CD4-positive, alpha-beta T cell treated with Interleukin-15 for 1 hour (primary cell): ENCODE results near the gene TMEM39B.
"Not testable (repeated sequence)": the region's sequence is repeated elsewhere in the genome, so short reads cannot be mapped to it uniquely, and the experiment has no call there.

Experiments used
- DNase-seq: peaks from one replicate; pipeline ENCODE4 v3.0.0-alpha.2; 2020

The TMEM39B gene

DNA sequence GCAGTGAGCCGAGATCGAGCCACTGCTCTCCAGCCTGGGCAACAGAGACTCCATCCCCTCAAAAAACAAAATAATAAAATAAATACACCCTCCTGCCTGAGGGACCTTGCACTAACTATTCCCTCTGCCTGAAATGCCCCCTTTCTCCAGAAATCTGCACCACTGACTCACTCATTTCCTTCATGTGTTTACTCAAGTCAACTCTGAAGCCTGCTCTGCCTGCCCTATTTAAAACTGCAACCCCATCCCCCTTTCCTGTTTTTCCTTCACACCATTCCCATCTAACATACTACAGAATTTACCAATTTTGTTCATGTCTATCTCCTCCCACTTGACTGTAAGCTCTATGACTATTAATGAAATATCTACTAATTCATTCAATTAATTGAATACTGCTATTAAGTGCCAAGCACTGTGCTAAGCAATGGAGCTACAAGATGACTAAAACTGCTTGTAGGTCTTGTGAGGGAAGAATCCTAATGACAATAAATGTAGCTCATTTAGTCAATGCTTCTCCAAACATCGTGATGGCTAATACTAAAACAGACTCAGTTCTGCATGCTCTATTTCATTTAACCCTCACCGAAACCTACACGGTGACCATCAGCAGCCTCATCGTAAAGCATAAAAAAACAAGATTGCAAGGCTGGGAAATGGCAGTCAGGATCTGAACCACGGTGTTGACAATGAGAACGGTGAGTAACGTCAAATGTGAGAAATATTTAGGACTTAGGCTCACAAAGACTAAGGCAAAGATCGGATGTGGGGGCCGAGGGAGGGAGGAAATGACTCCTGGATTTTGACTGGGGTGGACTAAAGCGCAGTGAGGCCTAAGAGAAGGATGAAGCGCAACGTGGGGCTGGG lies 749 bp upstream of the TMEM39B start:
- no peak for DNase-seq

DNA sequence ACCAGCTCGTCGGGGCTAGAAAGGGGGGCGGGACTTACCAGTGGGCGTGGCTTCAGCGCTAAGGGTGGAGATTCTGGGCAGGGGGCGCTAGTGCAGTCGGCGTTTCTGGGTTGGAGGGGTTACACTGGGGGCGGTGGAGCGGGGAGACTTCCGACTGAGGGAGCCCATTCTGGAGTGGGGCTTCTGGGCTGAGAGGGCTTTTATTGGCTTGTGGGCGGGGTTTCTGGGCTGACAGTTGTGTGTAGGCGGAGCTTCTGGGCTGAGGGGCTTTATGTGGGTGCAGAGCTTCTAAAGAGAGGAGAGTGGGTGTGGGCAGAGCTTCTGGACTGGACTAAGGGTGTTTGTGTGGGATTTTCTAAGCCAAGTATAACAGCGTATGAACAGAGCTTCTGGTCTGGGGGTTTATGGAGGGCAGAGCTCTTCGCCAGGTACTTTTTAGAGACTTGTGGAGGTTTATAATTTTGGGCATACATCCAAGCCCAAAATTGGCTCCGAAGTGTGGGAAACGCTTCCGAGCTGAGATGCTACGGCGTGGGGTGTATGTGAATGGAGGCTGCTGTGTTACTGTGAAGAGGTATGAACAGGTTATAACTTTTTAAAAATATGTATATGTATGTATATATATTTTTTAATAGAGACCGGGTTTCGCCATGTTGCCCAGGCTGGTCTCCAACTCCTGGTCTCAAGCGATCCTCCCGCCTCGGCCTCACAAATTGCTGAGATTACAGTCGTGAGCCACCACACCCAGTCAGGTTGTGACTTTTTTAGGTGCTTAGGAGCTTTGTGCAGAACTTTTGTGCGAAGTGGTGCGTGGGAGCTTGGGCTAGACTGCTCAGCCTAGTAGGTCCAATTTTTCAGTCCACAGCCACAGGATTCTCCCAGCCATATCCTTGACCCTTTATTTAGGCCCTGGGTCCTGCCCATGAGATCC lies 825 bp downstream of the TMEM39B start:
- no peak for DNase-seq

DNA sequence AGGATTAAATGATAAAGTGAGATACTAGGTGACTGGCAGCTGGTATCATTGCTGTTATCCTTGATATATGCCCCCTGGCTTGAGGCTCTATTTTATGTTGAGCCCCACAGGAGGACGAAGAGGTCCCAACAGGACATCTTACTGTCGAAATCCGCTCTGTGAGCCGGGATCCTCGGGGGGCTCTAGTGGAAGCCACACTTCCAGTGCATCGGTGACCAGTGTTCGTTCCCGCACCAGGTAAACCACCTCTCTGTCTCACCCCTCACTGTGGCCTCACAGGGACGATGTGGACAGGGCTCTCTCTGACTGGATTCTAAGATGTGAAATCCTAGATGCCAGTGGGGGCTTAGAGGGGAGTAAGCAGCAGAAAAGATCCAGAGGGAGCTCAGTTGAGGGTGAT lies 2.1 kb downstream of the TMEM39B start:
- no peak for DNase-seq

DNA sequence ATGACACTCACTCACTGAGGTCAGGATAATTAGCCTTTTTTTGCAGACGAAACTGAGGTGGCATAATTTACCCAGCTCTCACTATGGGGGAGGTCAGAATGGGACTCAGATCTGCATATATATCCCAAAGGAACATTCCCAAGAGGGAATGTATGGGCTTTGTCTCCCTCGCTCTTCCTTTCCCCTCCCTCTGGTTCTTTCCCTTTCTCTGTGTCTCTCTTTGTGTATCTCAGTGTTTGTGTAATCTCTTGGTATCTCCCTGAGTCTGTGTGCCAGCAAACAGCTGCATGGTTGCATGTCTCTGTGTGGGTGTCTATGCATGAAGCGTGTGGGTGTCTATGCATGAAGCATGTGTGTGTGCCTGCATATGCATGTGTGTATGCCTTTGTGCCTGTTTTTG lies 4.7 kb downstream of the TMEM39B start:
- DNase-seq, result no peak

DNA sequence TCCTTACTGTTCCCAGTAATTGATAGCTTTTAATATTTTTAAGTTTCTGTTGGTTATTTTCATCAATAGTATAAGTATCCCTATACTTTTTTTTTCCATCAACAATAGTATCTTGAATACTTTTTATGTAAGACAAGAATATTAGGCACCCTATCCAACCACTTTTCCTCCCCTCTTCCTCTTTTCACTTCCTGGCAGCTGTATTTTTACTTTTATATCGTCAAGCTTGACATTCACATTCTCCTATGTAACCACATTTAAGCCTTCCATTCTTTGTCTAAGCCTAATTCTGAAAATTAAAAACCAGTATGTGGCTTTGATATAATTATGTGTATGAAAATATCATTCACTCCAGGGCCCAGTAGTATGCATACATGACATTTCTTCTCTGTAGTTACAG lies 9.3 kb downstream of the TMEM39B start:
- no peak for DNase-seq

DNA sequence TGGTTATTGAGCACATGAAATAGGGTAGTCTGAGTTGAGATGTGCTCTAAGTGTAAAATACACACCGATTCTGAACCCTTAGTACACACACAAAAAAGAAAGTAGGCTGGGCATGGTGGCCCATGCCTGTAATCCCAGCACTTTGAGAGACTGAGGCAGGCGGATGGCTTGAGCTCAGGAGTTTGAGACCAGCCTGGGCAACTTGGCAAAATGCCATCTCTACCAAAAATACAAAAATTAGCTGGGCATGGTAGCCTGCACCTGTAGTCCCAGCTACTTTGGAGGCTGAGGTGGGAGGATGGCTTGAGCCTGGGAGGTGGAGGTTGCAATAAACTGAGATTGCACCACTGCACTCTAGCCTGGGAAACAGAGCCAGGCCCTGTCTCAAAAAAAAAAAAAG lies 13.6 kb downstream of the TMEM39B start:
- DNase-seq, result not testable (repeated sequence)

DNA sequence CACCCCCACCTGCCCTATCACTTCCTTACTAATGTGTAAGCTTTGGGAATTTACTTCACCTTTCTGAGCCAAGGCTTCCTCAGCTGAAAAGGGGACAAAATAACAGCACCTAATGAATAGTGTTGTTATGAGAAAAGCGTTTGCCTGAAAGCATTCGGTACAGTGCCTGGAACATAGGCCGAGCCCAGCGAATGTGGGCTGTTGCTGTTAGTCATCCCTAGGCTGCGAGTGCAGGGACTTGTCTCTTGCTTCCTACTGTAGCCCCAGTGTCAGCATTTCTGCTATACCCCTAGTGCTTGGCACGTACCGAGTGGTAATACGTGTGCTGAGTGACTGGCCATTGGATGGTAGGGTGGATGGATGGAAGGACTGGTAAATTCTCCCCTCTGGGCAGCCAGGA lies 18.4 kb downstream of the TMEM39B start:
- no peak for DNase-seq

DNA sequence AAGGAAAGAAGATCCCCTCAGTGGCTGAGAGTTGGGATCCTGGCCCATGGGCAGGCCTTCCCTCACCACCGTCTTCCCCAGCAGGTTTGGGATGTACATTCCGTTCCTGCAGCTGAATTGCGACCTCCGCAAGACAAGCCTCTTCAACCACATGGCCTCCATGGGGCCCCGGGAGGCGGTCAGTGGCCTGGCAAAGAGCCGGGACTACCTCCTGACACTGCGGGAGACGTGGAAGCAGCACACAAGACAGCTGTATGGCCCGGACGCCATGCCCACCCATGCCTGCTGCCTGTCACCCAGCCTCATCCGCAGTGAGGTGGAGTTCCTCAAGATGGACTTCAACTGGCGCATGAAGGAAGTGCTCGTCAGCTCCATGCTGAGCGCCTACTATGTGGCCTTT lies 18.9 kb downstream of the TMEM39B start:
- DNase-seq, result no peak

DNA sequence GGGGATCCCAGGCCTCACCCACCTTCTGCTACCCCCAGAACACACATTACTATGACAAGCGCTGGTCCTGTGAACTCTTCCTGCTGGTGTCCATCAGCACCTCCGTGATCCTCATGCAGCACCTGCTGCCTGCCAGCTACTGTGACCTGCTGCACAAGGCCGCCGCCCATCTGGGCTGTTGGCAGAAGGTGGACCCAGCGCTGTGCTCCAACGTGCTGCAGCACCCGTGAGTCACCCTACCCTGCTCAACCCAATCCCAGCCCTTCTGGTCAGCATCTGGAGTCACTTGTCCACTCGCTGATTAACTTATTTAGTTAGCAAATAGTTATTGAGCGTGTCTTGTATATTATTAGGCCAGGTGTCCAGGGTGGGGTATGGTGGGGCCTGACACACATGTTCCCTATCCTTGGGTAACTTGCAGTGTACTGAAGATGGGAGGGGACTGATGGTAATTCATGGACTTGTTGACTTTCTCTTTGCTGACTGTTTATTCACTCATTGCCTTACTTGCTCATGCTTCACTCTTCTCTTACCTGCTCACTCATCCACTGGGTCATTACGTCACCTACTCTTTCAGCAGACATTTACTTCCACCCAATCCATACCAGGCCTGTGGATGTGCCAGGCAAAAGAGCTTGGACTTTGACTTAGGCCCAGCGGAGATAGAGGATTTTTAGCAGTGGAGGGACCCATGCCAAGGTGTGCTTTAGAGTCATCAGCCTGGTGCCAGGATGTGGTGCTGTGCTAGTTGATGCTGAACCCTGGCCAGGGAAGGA lies 22.2 kb downstream of the TMEM39B start:
- no peak for DNase-seq

DNA sequence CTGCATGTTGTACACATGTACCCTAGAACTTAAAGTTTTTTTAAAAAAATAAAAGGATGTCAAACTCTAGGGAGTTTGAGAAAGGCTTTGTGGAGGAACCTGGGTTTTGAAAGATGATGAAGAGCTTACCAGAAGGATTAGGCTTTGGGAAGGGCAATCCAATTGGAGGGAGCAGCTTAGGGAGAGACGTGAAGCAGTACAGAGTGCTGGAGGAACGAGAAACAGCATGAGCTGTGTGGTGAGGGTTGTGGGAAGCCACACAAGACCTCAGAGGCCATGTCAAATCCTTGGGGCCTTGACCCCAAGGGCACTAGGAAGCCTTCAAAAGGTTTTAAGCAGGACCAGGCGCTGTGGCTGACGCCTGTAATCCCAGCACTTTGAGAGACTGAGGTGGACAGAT lies 26.7 kb downstream of the TMEM39B start:
- no peak for DNase-seq

DNA sequence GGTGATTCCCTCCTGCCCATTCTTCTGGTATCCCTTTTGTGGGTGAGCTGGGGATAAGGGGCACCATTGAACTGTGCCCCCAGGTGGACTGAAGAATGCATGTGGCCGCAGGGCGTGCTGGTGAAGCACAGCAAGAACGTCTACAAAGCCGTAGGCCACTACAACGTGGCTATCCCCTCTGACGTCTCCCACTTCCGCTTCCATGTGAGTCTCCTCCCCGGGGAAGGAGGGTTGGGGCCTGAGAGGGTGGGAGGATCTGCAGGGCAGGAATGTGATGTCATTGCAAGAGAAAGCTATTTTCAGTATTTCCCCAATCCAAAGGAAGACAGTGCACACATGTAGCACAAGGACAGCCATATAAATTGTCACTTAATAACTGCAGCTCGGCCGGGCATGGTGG lies 27.6 kb downstream of the TMEM39B start:
- no peak for DNase-seq

DNA sequence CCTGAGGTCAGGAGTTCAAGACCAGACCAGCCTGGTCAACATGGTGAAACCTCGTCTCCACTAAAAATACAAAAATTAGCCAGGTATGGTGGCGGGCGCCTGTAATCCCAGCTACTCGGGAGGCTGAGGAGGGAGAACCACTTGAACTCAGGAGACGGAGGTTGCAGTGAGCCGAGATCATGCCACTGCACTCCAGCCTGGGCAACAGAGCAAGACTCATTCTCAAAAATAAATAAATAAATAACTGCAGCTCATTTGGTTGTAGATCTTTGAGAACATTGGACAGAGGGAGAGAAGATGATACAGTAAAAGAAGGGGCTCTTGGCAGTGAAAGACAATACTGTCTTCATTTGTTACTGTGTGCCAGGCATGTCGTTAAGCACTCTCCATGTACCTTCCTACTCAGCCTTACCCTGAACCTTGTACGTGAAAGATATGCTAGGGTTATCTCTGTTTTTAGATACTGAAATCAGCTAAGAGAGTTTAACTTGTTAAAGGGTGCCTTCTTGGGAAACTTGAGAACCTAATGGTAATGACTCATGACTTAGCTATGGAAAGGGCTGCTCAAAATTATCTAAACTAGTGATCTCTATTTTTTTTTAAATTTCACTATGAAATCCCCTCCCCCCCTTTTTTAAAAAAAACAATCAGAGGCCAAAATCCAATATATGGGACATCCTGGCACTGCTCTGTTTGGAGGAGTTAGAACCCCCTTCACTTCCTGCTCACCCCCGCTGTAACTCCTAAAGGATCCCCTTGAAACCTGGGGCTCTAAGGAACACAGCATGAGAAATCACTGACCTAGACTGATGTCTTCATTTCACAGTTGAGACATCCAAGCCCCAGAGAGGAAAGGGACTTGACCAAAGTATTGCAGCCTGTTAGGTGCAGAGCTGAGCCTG lies 28.3 kb downstream of the TMEM39B start:
- no peak for DNase-seq

DNA sequence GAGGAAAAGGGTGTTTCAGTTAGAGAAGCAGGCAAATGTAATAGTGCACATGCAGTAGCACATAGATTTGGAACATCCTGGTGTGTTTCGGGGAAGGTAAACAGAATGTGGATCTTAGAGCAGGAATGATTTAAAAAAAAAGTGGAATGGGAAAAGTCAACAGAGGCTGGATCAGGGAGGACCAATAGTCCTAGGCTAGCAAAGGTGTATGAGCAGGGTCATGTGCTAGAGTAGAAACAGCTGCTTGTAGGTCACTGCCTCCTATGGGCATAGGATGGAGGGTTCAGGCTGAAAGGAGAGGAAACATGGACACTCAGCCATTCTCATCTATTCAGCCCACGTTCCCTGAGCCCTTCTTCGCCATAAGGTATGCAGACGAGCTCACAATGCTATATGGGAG lies 31.4 kb downstream of the TMEM39B start:
- no peak for DNase-seq

DNA sequence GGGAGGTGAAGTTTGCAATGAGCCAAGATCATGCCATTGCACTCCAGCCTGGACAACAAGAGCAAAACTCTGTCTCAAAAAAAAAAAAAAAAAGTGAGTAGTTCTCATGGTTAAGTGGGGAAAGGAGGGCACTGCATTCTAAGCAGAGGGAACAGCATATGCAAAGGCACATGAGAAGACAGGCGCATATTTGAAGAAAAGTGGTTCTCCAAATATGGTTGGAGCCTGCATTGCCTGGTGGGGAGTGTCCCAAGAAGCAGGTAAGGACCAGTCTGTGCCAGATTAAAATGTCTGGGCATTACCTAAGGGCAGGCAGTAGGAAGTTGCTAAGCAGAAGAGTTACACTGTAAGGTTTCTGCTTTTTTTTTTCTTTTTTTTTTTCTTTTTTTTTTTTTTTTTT lies 32.6 kb downstream of the TMEM39B start:
- DNase-seq, result no peak

DNA sequence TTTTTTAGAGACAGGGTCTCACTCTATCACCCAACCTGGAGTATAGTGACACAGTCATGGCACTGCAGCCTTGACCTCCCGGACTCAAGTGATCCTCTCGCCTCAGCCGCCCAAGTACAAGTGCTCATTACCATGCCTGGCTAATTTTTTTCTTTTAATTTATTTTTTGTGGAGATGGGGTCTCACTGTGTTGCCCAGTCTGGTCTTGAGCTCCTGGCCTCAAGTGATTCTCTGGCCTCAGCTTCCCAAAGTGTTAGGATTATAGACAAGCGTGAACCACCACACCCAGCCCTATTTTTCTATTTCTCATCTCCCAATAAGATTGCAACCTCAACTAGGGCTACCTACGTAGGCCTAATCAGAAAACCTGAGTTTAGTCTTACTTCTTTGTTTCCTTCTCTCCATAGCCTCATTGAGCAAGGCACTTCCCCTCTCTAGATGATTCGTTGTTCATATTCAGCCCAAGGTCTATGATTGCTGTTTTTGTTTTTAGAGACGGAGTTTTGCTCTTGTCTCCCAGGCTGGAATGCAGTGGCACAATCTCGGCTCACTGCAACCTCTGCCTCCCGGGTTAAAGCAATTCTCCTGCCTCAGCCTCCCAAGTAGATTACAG lies 34.0 kb downstream of the TMEM39B start:
- DNase-seq, result no peak

DNA sequence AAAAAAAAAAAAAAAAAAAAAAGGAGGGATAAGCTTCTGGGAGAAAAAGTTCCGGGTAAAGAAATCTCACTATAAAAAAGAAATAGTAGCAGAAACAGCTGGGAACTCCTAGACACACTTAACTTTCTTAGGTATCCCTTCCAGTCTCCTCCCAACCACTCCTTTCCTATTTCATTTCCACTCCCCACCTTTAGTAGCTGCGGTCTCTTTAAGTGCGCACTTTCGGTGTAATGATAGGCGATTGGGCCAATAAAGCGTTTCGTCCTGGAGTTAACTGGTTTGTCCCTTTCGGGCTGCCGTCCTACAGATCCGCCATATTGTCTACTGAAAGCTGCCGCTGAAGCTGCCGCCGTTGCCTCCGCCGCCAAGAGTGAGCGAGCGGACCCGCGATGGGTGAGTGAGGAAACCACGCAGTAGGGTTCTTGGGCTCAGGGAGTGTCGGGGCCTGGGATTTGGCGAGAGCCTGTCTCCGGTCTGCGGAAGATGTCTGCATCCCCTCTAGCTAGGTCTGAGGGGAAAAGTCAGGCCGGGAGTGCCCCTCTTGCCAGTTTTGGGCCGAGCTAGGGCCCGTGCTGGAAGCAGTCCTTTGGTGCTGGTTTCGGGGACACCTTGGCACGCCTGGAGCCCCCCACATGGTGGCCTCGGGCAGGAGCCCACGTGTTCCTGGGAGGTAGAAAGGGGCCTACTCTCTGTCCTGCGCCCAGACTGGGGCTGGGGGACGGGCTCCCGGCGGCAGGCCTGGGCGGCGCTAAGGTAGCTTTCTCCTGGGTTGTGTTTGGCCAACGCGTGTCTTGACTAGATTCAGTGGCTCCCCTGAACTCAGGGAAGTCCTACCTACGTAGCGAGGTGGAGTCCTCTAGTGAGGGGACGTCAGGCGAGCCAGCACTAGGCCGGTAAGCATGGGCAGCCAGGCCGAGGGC lies 35.3 kb downstream of the TMEM39B start, which contains the start of gene KPNA6:
Gene KPNA6, plus strand, starts transcription at position 315 of the 920 bp plus-strand sequence. Its CDS starts 75 bp downstream, at position 390.
- peak; percentile 93 for DNase-seq

DNA sequence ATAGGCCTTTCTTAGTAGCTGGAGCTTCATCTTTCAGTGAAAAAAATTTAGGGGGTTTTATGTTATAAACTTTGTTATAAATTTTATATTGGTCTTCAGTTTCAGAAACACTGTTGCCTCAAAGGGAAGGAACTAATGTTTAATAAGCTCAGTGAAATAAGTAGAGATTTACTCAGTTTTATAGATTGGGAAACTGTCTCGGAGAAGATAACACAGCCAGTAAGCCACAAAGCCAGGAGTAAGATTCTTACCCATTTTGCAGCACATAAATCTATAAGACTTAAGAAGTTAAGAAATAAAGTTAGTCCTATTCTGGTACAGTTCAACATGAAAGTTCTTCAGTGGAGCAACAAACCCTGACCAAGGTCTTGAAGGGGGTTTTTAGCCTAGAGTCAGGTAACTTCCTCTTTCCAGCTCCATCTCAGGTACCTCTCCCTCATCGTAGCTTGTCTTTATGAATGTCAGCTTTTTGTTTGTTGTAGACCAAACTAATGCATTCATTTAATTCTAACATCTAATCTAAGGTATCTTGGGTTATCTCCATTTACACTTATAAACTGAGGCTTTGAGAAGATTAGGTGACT lies 38.4 kb downstream of the TMEM39B start:
- no peak for DNase-seq

DNA sequence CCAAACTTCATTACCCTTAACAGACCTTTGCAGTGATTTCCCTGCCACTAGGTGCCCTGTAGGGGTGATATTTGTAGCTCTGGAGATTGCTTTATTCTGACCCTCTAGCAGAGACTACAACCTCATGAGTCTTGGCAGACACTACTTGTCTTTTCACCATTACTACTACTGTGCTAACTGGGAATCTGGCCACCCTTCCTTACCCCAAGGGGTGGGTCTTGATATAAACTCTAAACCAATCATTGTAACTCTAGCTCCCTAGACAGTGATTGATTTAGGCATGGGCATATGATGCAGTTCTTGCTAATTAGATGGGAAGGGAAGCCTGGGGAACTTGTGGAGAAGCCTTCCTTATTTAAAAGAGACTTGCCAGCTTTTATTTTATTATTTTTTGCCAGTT lies 39.0 kb downstream of the TMEM39B start:
- no peak for DNase-seq

DNA sequence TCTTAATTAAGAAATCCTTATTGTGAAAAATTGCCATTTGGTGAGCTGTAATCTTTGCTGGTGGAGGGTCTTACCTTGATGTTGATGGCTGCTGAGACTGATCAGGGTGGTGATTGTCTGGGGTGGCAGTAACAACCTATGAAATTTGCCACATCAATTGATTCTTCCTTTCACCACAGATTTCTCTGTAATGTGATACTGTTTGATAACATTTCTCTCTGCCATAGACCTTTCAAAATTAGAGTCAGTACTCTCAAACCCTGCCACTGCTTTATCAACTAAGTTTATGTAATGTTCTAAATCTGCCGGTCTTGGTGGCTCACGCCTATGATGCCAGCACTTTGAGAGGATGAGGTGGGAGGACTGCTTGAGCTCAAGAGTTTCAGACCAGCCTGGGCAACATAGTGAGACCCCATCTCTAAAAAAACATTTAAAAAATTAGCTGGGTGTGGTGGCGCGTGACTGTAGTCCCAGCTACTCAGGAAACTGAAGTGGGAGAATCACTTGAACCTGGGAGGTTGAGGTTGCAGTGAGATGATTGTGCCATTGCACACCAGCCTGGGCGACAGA lies 40.2 kb downstream of the TMEM39B start:
- DNase-seq, result no peak

DNA sequence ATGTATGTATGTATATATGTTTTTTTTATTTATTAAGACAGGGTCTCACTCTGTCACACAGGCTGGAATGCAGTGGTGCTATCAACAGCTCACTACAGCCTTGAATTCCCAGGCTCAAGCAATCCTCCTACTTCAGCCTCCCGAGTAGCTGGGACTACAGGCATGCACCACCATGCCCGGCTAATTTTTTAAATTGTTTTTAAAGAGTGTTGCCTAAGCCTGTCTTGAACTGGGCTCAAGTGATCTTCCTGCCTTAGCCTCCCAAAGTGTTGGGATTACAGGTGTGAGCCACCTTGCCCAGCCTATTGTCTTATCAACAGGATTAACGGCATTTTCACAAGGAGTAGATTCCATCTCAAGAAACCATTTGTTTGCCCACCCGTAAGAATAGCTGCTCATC lies 40.7 kb downstream of the TMEM39B start:
- DNase-seq, result not testable (repeated sequence)
